ENCODE measurements around the gene SUMO1.

SUMO1 gene

GRCh38 chr2:202196727-202197126, 41.7 kb downstream of the SUMO1 start:
- no peak for DNase-seq

- DNase-seq: no peak
These were observed 44.0 kb downstream of the SUMO1 start for GRCh38 chr2:202194418-202194817.

GRCh38 chr2:202193881-202194353, 44.5 kb downstream of the SUMO1 start:
- no peak for DNase-seq

GRCh38 chr2:202193305-202193704, 45.1 kb downstream of the SUMO1 start:
- no peak for DNase-seq

GRCh38 chr2:202187570-202187969, 50.8 kb downstream of the SUMO1 start:
- no peak for DNase-seq

GRCh38 chr2:202186641-202187202, 51.7 kb downstream of the SUMO1 start:
- no peak for DNase-seq

GRCh38 chr2:202185156-202185555, 53.2 kb downstream of the SUMO1 start:
- no peak for DNase-seq

GRCh38 chr2:202184557-202184956, 53.8 kb downstream of the SUMO1 start:
- no peak for DNase-seq

- DNase-seq: peak; percentile 33 to 69
These were observed 59.9 kb downstream of the SUMO1 start for GRCh38 chr2:202178346-202178958.

GRCh38 chr2:202172439-202173211, 65.8 kb downstream of the SUMO1 start:
- peak in 1 of 2 donors; percentile 22 for DNase-seq

GRCh38 chr2:202171241-202171825, 67.1 kb downstream of the SUMO1 start:
- no peak for DNase-seq

- DNase-seq: no peak
These were observed 68.5 kb downstream of the SUMO1 start for GRCh38 chr2:202169832-202170424.

- no peak for DNase-seq
These were observed 69.3 kb downstream of the SUMO1 start for GRCh38 chr2:202169131-202169530.

- no peak for DNase-seq
These were observed 72.5 kb downstream of the SUMO1 start for GRCh38 chr2:202165945-202166344.

- DNase-seq: no peak
These were observed 73.2 kb downstream of the SUMO1 start for GRCh38 chr2:202165208-202165607.

GRCh38 chr2:202164411-202164810, 74.0 kb downstream of the SUMO1 start:
- no peak for DNase-seq

GRCh38 chr2:202161151-202161835, 77.1 kb downstream of the SUMO1 start:
- DNase-seq: no peak

GRCh38 chr2:202158796-202159195, 79.6 kb downstream of the SUMO1 start:
- DNase-seq: no peak

- DNase-seq: no peak
These were observed 81.0 kb downstream of the SUMO1 start for GRCh38 chr2:202157211-202157990.

Data from CD4-positive, alpha-beta T cell treated with Interleukin-4 for 1 hour (primary cell).